ENCODE measurements around the gene SPATA2.

The SPATA2 gene

DNA sequence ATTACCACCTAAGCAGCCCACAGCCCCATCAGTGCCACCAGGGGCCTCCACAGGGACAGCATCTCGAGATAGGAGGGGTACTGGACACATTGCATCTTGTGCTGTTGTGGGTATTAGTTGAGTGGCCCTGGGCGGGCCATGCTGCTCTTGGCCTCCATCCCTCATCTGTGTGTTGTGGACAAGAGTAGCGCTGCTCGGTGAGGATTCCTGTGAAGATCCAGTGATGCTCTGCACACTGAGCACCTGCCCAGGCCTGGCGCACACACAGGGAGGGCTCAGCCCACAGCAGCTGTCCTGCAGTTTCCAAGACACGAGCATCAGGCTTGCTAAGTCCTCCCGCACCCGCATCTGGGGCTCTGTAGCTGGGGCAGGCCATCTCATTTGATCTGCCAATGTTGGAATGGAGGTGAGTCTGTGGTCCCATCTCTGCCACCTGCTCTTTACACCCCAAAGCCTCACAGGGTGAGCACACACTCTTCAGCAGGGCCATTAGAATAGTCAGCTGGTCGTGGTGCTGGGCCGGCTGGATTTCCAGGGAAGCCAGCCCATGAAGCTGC is 32.0 kb downstream of the SPATA2 start:
- H3K9me3 ChIP-seq (ENCODE audit: insufficient read depth, low read depth, low read length) = no peaks in the 10 kb centered on the region
- H3K4me2 ChIP-seq (ENCODE audit: low read depth, low read length, poor library complexity, severe bottlenecking) = no peak overlapping the region
- H3K4me1 ChIP-seq (ENCODE audit: insufficient read depth, low read length, poor library complexity, severe bottlenecking) = no peaks in the 10 kb centered on the region
- H3K9me2 ChIP-seq (replicated peaks; ENCODE audit: low read depth, low read length) = no peaks in the 10 kb centered on the region
- H3F3A ChIP-seq (ENCODE audit: low read depth) = no peaks in the 10 kb centered on the region
- H3K9ac ChIP-seq (ENCODE audit: low read depth, low read length, poor library complexity, severe bottlenecking) = no peak overlapping the region
- H3K79me2 ChIP-seq (ENCODE audit: insufficient read depth, low read length) = no peaks in the 10 kb centered on the region
- no peaks in the 10 kb centered on the region for H4K20me1 ChIP-seq (ENCODE audit: insufficient read depth, low read length, poor library complexity, severe bottlenecking)
- no peaks in the 10 kb centered on the region for H3K27me3 ChIP-seq (ENCODE audit: insufficient read depth, low read length, poor library complexity, severe bottlenecking)
- no peak for TF ChIP-seq EZH2phosphoT487 (IDR thresholded peaks at IDR 0.05; ENCODE audit: borderline replicate concordance)
- TF ChIP-seq, protein P1, sequence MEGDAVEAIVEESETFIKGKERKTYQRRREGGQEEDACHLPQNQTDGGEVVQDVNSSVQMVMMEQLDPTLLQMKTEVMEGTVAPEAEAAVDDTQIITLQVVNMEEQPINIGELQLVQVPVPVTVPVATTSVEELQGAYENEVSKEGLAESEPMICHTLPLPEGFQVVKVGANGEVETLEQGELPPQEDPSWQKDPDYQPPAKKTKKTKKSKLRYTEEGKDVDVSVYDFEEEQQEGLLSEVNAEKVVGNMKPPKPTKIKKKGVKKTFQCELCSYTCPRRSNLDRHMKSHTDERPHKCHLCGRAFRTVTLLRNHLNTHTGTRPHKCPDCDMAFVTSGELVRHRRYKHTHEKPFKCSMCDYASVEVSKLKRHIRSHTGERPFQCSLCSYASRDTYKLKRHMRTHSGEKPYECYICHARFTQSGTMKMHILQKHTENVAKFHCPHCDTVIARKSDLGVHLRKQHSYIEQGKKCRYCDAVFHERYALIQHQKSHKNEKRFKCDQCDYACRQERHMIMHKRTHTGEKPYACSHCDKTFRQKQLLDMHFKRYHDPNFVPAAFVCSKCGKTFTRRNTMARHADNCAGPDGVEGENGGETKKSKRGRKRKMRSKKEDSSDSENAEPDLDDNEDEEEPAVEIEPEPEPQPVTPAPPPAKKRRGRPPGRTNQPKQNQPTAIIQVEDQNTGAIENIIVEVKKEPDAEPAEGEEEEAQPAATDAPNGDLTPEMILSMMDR (conservative IDR thresholded peaks at IDR 0.05; ENCODE audit: low read length) = no peak
- H3K36me3 ChIP-seq (ENCODE audit: insufficient read depth, low read length) = peaks cover 26% of the 10 kb centered on the region; the same call in 1 of the 2 replicates
- H2AFZ ChIP-seq (ENCODE audit: low read length) = no peak overlapping the region
- no peak overlapping the region for H3K4me3 ChIP-seq (ENCODE audit: low read length, poor library complexity, severe bottlenecking)

DNA sequence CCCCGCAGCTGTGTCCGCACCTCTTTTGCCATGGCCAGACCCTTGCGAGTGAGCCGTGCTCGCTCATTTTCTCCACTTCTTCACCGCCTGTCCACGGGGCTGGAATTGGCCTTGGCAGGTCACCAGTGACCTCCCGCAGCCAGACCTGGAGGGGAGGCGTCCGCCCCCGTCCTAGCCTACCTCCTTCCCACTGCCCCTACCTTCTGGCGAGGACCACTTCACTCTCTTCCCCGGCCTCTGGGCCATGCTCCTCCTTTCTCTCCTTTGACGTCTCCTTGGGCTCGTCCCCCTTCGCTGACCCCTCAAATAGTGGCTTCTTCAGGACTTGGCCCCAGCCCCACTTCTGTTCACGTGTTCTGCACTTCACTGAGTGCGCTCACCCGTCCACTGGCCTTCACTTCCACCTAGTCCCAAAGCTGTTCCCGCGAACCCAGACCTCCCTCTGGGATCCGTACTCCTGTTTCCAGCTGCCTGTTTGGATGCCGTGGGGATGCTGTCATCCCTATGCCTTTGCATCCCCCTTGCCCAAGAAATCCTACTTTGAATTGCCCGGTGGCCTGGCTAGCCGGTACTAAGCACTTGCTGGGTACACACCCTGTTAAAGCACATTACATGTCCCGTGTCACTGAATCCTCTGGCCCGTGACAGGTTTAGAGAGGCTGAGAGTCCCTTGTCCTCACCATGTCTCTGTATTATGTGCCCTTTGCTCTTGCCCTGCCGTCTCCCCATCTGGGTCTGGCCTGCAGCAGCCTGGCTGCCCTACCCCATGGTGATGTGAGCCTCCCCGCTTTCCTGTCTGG is 33.0 kb downstream of the SPATA2 start:
- H3K9ac ChIP-seq (ENCODE audit: low read depth, low read length, poor library complexity, severe bottlenecking) = no peak overlapping the region
- no peak overlapping the region for H2AFZ ChIP-seq (ENCODE audit: low read length)
- no peak overlapping the region for H3K4me2 ChIP-seq (ENCODE audit: low read depth, low read length, poor library complexity, severe bottlenecking)
- H3K36me3 ChIP-seq (ENCODE audit: insufficient read depth, low read length) = peaks cover 26% of the 10 kb centered on the region; the same call in 1 of the 2 replicates
- no peaks in the 10 kb centered on the region for H4K20me1 ChIP-seq (ENCODE audit: insufficient read depth, low read length, poor library complexity, severe bottlenecking)
- no peaks in the 10 kb centered on the region for H3K79me2 ChIP-seq (ENCODE audit: insufficient read depth, low read length)
- H3K9me2 ChIP-seq (replicated peaks; ENCODE audit: low read depth, low read length) = no peaks in the 10 kb centered on the region
- H3K9me3 ChIP-seq (ENCODE audit: insufficient read depth, low read depth, low read length) = no peaks in the 10 kb centered on the region
- H3K4me3 ChIP-seq (ENCODE audit: low read length, poor library complexity, severe bottlenecking) = no peak overlapping the region
- H3F3A ChIP-seq (ENCODE audit: low read depth) = no peaks in the 10 kb centered on the region
- no peaks in the 10 kb centered on the region for H3K27me3 ChIP-seq (ENCODE audit: insufficient read depth, low read length, poor library complexity, severe bottlenecking)
- TF ChIP-seq, protein P1 (conservative IDR thresholded peaks at IDR 0.05; ENCODE audit: low read length) = no peak
- TF ChIP-seq EZH2phosphoT487 (IDR thresholded peaks at IDR 0.05; ENCODE audit: borderline replicate concordance) = no peak
- H3K4me1 ChIP-seq (ENCODE audit: insufficient read depth, low read length, poor library complexity, severe bottlenecking) = no peaks in the 10 kb centered on the region

DNA sequence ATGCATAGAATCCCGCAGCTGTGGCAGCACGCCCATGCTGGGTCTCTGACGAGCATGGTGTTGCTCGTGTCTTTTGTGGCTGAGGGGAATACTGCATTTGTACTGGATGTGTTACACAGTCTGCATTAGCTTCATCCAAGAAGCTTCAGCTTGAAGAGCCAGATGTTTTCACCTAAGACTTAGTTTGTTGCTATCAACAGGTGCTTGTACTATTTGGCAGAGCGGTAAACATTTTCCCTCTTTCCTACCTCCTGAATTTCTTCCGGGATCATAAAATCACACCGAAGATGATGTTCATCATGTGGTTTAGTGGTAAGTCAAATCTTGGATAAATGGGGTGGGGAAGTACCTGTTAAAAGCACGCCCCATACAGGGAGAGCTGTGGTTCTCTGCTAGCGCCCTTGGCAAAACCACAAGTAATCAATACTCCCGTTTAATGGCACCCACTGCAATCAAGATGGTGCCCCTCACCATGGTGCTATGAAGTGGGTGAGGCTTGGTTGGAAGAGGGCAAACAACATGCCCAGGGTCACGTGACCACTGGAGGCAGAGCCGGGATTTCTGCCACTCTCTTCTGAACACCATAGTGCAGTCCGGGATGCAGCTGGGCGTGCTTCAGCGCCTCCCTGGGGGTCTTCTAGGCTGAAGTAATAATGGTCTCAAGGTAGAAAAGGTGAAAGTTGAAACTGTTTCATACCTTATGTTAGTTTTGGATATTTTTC is 34.4 kb downstream of the SPATA2 start:
- Histone ChIP-seq H3K27me3 (ENCODE audit: insufficient read depth, low read length, poor library complexity, severe bottlenecking) (no peaks in the 10 kb centered on the region), H3K9me3 (ENCODE audit: insufficient read depth, low read depth, low read length) (no peaks in the 10 kb centered on the region), H3K36me3 (ENCODE audit: insufficient read depth, low read length) (peaks cover 26% of the 10 kb centered on the region; the same call in 1 of the 2 replicates), H3K9me2 (replicated peaks; ENCODE audit: low read depth, low read length) (no peaks in the 10 kb centered on the region), H3K9ac (ENCODE audit: low read depth, low read length, poor library complexity, severe bottlenecking) (no peak overlapping the region), H3K79me2 (ENCODE audit: insufficient read depth, low read length) (no peaks in the 10 kb centered on the region), H3K4me2 (ENCODE audit: low read depth, low read length, poor library complexity, severe bottlenecking) (no peak overlapping the region), H4K20me1 (ENCODE audit: insufficient read depth, low read length, poor library complexity, severe bottlenecking) (no peaks in the 10 kb centered on the region), H3K4me1 (ENCODE audit: insufficient read depth, low read length, poor library complexity, severe bottlenecking) (no peaks in the 10 kb centered on the region), H3K4me3 (ENCODE audit: low read length, poor library complexity, severe bottlenecking) (no peak overlapping the region), H3F3A (ENCODE audit: low read depth) (no peaks in the 10 kb centered on the region), H2AFZ (ENCODE audit: low read length) (no peak overlapping the region)
- TF ChIP-seq, protein P1 (conservative IDR thresholded peaks at IDR 0.05; ENCODE audit: low read length) = no peak
- no peak for TF ChIP-seq EZH2phosphoT487 (IDR thresholded peaks at IDR 0.05; ENCODE audit: borderline replicate concordance)
